Duodenal mucosa (tissue), 2 donors: Measurements from ENCODE around the gene CIROP.
A peak's percentile ranks its signal among the peaks of the same experiment; 100 is the strongest.

Source experiments
- H3K27ac ChIP-seq: one replicate; pipeline ENCODE4 v1.7.0; 2013; ENCODE audit warnings: low read depth, low read length
- H3K27me3 ChIP-seq, 2 donors: one replicate each; pipeline ENCODE4 v1.7.0; 2013; ENCODE audit warnings: low read length in 2 of 2, control low read depth in 1 of 2; ENCODE audit not compliant: insufficient read depth in 2 of 2, control insufficient read depth in 1 of 2
- H3K36me3 ChIP-seq, 2 donors: one replicate each; pipeline ENCODE4 v1.7.0; 2013; ENCODE audit warnings: low read length in 2 of 2, control low read depth in 1 of 2; ENCODE audit not compliant: insufficient read depth in 2 of 2, control insufficient read depth in 1 of 2
- H3K4me1 ChIP-seq, 2 donors: one replicate each; pipeline ENCODE4 v1.7.0; 2013; ENCODE audit warnings: low read length in 2 of 2, control low read depth in 1 of 2; ENCODE audit not compliant: insufficient read depth in 2 of 2, control insufficient read depth in 1 of 2
- H3K4me3 ChIP-seq, 2 donors: one replicate each; pipeline ENCODE4 v1.7.0; 2013; ENCODE audit warnings: low read length in 2 of 2, low read depth in 1 of 2
- H3K9ac ChIP-seq, 2 donors: one replicate each; pipeline ENCODE4 v1.7.0; 2013; ENCODE audit warnings: low read length in 2 of 2, low read depth in 1 of 2
- H3K9me3 ChIP-seq, 2 donors: one replicate each; pipeline ENCODE4 v1.7.0; 2013; ENCODE audit warnings: low read length in 2 of 2, control low read depth in 1 of 2; ENCODE audit not compliant: control insufficient read depth in 1 of 2

Gene CIROP

GRCh38 chr14:23104591-23105347 lies at the start of gene CIROP:
Gene CIROP, minus strand, starts transcription at chr14:23104989. Its CDS starts 69 bp downstream, at chr14:23104920.
- no peak within 1 kb of the TSS for H3K9ac ChIP-seq

GRCh38 chr14:23153851-23154796 lies 49.3 kb upstream of the CIROP start:
- Histone ChIP-seq H3K36me3 (peaks cover 0 to 9% of the 10 kb centered on the region in 2 donors), H3K9ac (peak overlapping the region; percentile 25 to 58), H3K27ac (peak overlapping the region; percentile 83), H3K9me3 (no peaks in the 10 kb centered on the region), H3K4me1 (peaks cover 23 to 28% of the 10 kb centered on the region in 2 donors), H3K27me3 (no peaks in the 10 kb centered on the region), H3K4me3 (peak overlapping the region; percentile 49 to 57)

More at GRCh38 chr14:23104591-23105347, at the start of gene CIROP:
- H3K9me3 ChIP-seq: no peaks in the 10 kb centered on the region
- no peak within 1 kb of the TSS for H3K4me3 ChIP-seq
- H3K36me3 ChIP-seq: no peaks in the 10 kb centered on the region
- no peaks in the 10 kb centered on the region for H3K27me3 ChIP-seq
- no peaks in the 10 kb centered on the region for H3K4me1 ChIP-seq
- no peak within 1 kb of the TSS for H3K27ac ChIP-seq

- H3K9ac ChIP-seq: no peak overlapping the region
These were observed 46.6 kb upstream of the CIROP start for GRCh38 chr14:23151342-23151741.

GRCh38 chr14:23149745-23150144 lies 45.0 kb upstream of the CIROP start:
- peaks cover 12 to 18% of the 10 kb centered on the region in 2 donors for H3K4me1 ChIP-seq
- H3K27ac ChIP-seq: no peak overlapping the region
- peaks cover 0 to 9% of the 10 kb centered on the region in 2 donors for H3K36me3 ChIP-seq
- H3K9me3 ChIP-seq: no peaks in the 10 kb centered on the region
- no peaks in the 10 kb centered on the region for H3K27me3 ChIP-seq
- H3K4me3 ChIP-seq: no peak overlapping the region
- no peak overlapping the region for H3K9ac ChIP-seq

More at GRCh38 chr14:23151342-23151741, 46.6 kb upstream of the CIROP start:
- H3K27me3 ChIP-seq: no peaks in the 10 kb centered on the region
- no peak overlapping the region for H3K27ac ChIP-seq
- H3K4me3 ChIP-seq: no peak overlapping the region
- peaks cover 23 to 28% of the 10 kb centered on the region in 2 donors for H3K4me1 ChIP-seq
- H3K36me3 ChIP-seq: peaks cover 0 to 9% of the 10 kb centered on the region in 2 donors
- H3K9me3 ChIP-seq: no peaks in the 10 kb centered on the region

- Histone ChIP-seq H3K9me3 (no peaks in the 10 kb centered on the region), H3K9ac (no peak overlapping the region), H3K27ac (no peak overlapping the region), H3K36me3 (peaks cover 0 to 9% of the 10 kb centered on the region in 2 donors), H3K4me1 (peaks cover 5 to 8% of the 10 kb centered on the region in 2 donors), H3K27me3 (no peaks in the 10 kb centered on the region), H3K4me3 (no peak overlapping the region)
These were observed 43.9 kb upstream of the CIROP start for GRCh38 chr14:23148591-23149249.

GRCh38 chr14:23147676-23148075 lies 42.9 kb upstream of the CIROP start:
- peaks cover 0 to 12% of the 10 kb centered on the region in 2 donors for H3K36me3 ChIP-seq
- H3K27ac ChIP-seq: no peak overlapping the region
- no peak overlapping the region for H3K4me3 ChIP-seq
- H3K9ac ChIP-seq: no peak overlapping the region
- H3K9me3 ChIP-seq: no peaks in the 10 kb centered on the region
- no peaks in the 10 kb centered on the region for H3K4me1 ChIP-seq
- no peaks in the 10 kb centered on the region for H3K27me3 ChIP-seq

- Histone ChIP-seq H3K36me3 (peaks cover 0 to 14% of the 10 kb centered on the region in 2 donors), H3K4me1 (no peaks in the 10 kb centered on the region), H3K27me3 (no peaks in the 10 kb centered on the region), H3K9me3 (no peaks in the 10 kb centered on the region), H3K27ac (no peak overlapping the region), H3K4me3 (no peak overlapping the region), H3K9ac (no peak overlapping the region)
These were observed 42.2 kb upstream of the CIROP start for GRCh38 chr14:23146980-23147379.

GRCh38 chr14:23146351-23146910 lies 41.6 kb upstream of the CIROP start:
- Histone ChIP-seq H3K36me3 (peaks cover 0 to 14% of the 10 kb centered on the region in 2 donors), H3K27ac (no peak overlapping the region), H3K9ac (no peak overlapping the region), H3K27me3 (no peaks in the 10 kb centered on the region), H3K4me1 (no peaks in the 10 kb centered on the region), H3K9me3 (no peaks in the 10 kb centered on the region), H3K4me3 (no peak overlapping the region)

GRCh38 chr14:23145794-23146350 lies 41.1 kb upstream of the CIROP start:
- Histone ChIP-seq H3K36me3 (peaks cover 0 to 14% of the 10 kb centered on the region in 2 donors), H3K4me1 (no peaks in the 10 kb centered on the region), H3K27ac (no peak overlapping the region), H3K9me3 (no peaks in the 10 kb centered on the region), H3K4me3 (no peak overlapping the region), H3K27me3 (no peaks in the 10 kb centered on the region), H3K9ac (no peak overlapping the region)
